Fibroblast of villous mesenchyme (primary cell): ENCODE results near the gene PCBD2. TPM values are rescaled to one million over a fixed set of nuclear protein-coding genes. Genes with fewer than 3 reads are reported as not detected.
A peak's percentile ranks its signal among the peaks of the same experiment; 100 is the strongest.
"Not testable (repeated sequence)": the region's sequence is repeated elsewhere in the genome, so short reads cannot be mapped to it uniquely, and the experiment has no call there.

Experiments used
- DNase-seq: peaks from one replicate; pipeline ENCODE4 v3.0.0-alpha.2; 2010; ENCODE audit warnings: low read depth
- H3K4me3 ChIP-seq: 2 replicates; pipeline ENCODE4 v1.5.1; 2011; ENCODE audit warnings: low read depth, mild to moderate bottlenecking, low read length
- CTCF ChIP-seq: IDR thresholded peaks from 2 replicates; pipeline ENCODE4 v1.5.1; 2012; ENCODE audit warnings: low read depth, mild to moderate bottlenecking, low read length; ENCODE audit not compliant: insufficient read depth
- total RNA-seq: library from RNA; depleted of rRNA; stranded (reverse); fragments of >200 nt; gene quantifications from 2 replicates; pipeline ENCODE4 v1.2.3, GENCODE V29; 2012

The PCBD2 gene
- total RNA-seq, 1 donor, result 4.7 TPM

GRCh38 chr5:134989266-134989830 is 84.4 kb downstream of the PCBD2 start:
- no peak for TF ChIP-seq CTCF
- H3K4me3 ChIP-seq, result no peak overlapping the region
- peak; percentile 61 for DNase-seq

- not testable (repeated sequence) for DNase-seq, H3K4me3 ChIP-seq
Measured at GRCh38 chr5:134990183-134990582, 85.3 kb downstream of the PCBD2 start.

GRCh38 chr5:134992148-134992547 is 87.2 kb downstream of the PCBD2 start:
- DNase-seq, result no peak
- TF ChIP-seq CTCF, result no peak
- H3K4me3 ChIP-seq, result no peak overlapping the region

GRCh38 chr5:134993161-134993560 is 88.2 kb downstream of the PCBD2 start:
- no peak for TF ChIP-seq CTCF
- H3K4me3 ChIP-seq, result no peak overlapping the region
- DNase-seq, result no peak

- TF ChIP-seq CTCF, result no peak
- no peak for DNase-seq
- H3K4me3 ChIP-seq, result no peak overlapping the region
Measured at GRCh38 chr5:134994560-134995156, 89.7 kb downstream of the PCBD2 start.

- no peak overlapping the region for H3K4me3 ChIP-seq
- TF ChIP-seq CTCF, result no peak
- no peak for DNase-seq
Measured at GRCh38 chr5:134995850-134996402, 91.0 kb downstream of the PCBD2 start.

GRCh38 chr5:134997015-134997414 is 92.1 kb downstream of the PCBD2 start:
- no peak overlapping the region for H3K4me3 ChIP-seq
- TF ChIP-seq CTCF, result no peak
- DNase-seq, result no peak

- DNase-seq, H3K4me3 ChIP-seq: not testable (repeated sequence)
Measured at GRCh38 chr5:134998068-134998467, 93.1 kb downstream of the PCBD2 start.
